K562 (cell line): ENCODE measurements around the gene ANKRD12. TPM values are rescaled to one million over a fixed set of nuclear protein-coding genes. Genes with fewer than 3 reads are reported as not detected.

Source experiments
- ATAC-seq: fragments of 200-7000 bp; cut with Tn5 transposase; 3 replicates; pipeline ENCODE4 v1.9.1; 2020; ENCODE audit warnings: moderate library complexity
- BruUV-seq: library from RNA; stranded (reverse); fragments of 400-500 nt; replicated peaks from 2 replicates; lab custom pipeline; 2021; lab: Mats Ljungman, UMichigan
- CTCF ChIA-PET: fragments of 300-600 bp; formaldehyde crosslinking; extraction: SDS; loops from one replicate; lab custom pipeline; 2021; ENCODE audit warnings: low intra/inter-chr PET ratio; lab: Yijun Ruan, JAX
- POLR2A ChIA-PET: fragments of 300-600, 350-650 bp; sonication (Branson Sonifier 250); formaldehyde crosslinking; extraction: SDS; loops from one replicate; lab custom pipeline; 2021; ENCODE audit warnings: antibody characterized with exemption, inconsistent platforms; lab: Yijun Ruan, JAX
- DNase-seq, 4 experiments: peaks; one replicate each; pipeline versions ENCODE4 v3.0.0 to v3.0.0-alpha.2; 2011 to 2018; ENCODE audit warnings: low spot score in 3 of 4, mixed read lengths in 3 of 4; ENCODE audit errors: extremely low read depth in 1 of 4
- FAIRE-seq: peaks from 2 replicates; lab custom pipeline; 2011; peaks lifted over from hg19 to GRCh38; lab: Jason Lieb, UNC
- H2AFZ ChIP-seq: 2 replicates; pipeline ENCODE4 v1.6.0; 2011; ENCODE audit warnings: low read depth, low read length, control low read depth, inconsistent platforms
- H3K27ac ChIP-seq: fragments of 200-600 bp; 3 replicates; pipeline ENCODE4 v1.8.0; 2011; ENCODE audit warnings: low read depth, mild to moderate bottlenecking, control low read depth, inconsistent platforms, low read length, moderate library complexity, mixed read lengths; ENCODE audit errors: extremely low read depth
- H3K27me3 ChIP-seq, 2 experiments: fragments of 300-600 bp in 1 of 2; 2 replicates in 1 of 2; 3 replicates in 1 of 2; pipeline versions ENCODE4 v1.6.0 to v1.8.0; 2011; ENCODE audit warnings: inconsistent platforms in 2 of 2, low read length in 2 of 2, mild to moderate bottlenecking in 1 of 2, mixed read lengths in 1 of 2, moderate library complexity in 1 of 2; ENCODE audit not compliant: control insufficient read depth in 2 of 2, insufficient read depth in 2 of 2
- H3K36me3 ChIP-seq: fragments of 300-600 bp; 3 replicates; pipeline ENCODE4 v1.8.0; 2011; ENCODE audit warnings: mild to moderate bottlenecking, low read length, inconsistent platforms; ENCODE audit not compliant: control insufficient read depth, insufficient read depth
- H3K4me1 ChIP-seq, 2 experiments: fragments of 200-600 bp in 1 of 2; replicated peaks in 1 of 2; 2 replicates in 1 of 2; 3 replicates in 1 of 2; pipeline versions ENCODE4 v1.5.1 to v1.8.0; 2011; ENCODE audit warnings: inconsistent platforms in 2 of 2, low read length in 2 of 2, mild to moderate bottlenecking in 1 of 2, mixed read lengths in 1 of 2, moderate library complexity in 1 of 2; ENCODE audit not compliant: control insufficient read depth in 2 of 2, insufficient read depth in 2 of 2
- H3K4me2 ChIP-seq: 2 replicates; pipeline ENCODE4 v1.6.1; 2011; ENCODE audit warnings: low read length, control low read depth, inconsistent platforms, mixed read lengths; ENCODE audit not compliant: insufficient read depth
- H3K4me3 ChIP-seq: fragments of 200-600 bp; sonication (generic), shearing (Covaris generic); 2 replicates; pipeline ENCODE4 v1.5.1; 2016; ENCODE audit warnings: control low read depth, inconsistent platforms
- H3K79me2 ChIP-seq: fragments of 200-600 bp; 3 replicates; pipeline ENCODE4 v1.8.0; 2011; ENCODE audit warnings: low read length, inconsistent platforms; ENCODE audit not compliant: control insufficient read depth, insufficient read depth
- H3K9ac ChIP-seq, 2 experiments: 2 replicates each; pipeline versions ENCODE4 v1.6.0 to v1.6.1; 2011; ENCODE audit warnings: low read depth in 2 of 2, low read length in 2 of 2, control low read depth in 1 of 2, inconsistent platforms in 1 of 2, mild to moderate bottlenecking in 1 of 2, mixed read lengths in 1 of 2; ENCODE audit not compliant: insufficient read depth in 1 of 2
- H3K9me1 ChIP-seq: one replicate; pipeline ENCODE4 v1.6.0; 2011; ENCODE audit warnings: inconsistent platforms, mild to moderate bottlenecking, low read length, moderate library complexity; ENCODE audit not compliant: control insufficient read depth, insufficient read depth
- H3K9me3 ChIP-seq: replicated peaks from 2 replicates; pipeline ENCODE4 v1.5.1; 2011; ENCODE audit warnings: low read depth, low read length, inconsistent platforms; ENCODE audit not compliant: control insufficient read depth, insufficient read depth
- H4K20me1 ChIP-seq: replicated peaks from 2 replicates; pipeline ENCODE4 v1.6.1; 2011; ENCODE audit warnings: low read length, inconsistent platforms, mixed read lengths; ENCODE audit not compliant: control insufficient read depth, insufficient read depth
- ATF1 ChIP-seq, 2 experiments: fragments of 450-650 bp in 1 of 2; IDR thresholded peaks; 2 replicates each; pipeline ENCODE4 v1.6.1; 2016; ENCODE audit warnings: missing compliant biosample characterization in 1 of 2, missing genetic modification characterization in 1 of 2
- BACH1 ChIP-seq: fragments of 200-800 bp; sonication (Bioruptor generic); IDR thresholded peaks from 2 replicates; pipeline ENCODE4 v1.6.1; 2016; ENCODE audit warnings: missing genetic modification characterization, missing compliant biosample characterization
- CCNT2 ChIP-seq: IDR thresholded peaks from 2 replicates; pipeline ENCODE4 v1.6.1; 2011; ENCODE audit warnings: borderline replicate concordance, low read depth, mild to moderate bottlenecking, moderate library complexity, mixed read lengths, low read length; ENCODE audit not compliant: insufficient read length; ENCODE audit errors: extremely low read depth
- CEBPG ChIP-seq, 3 experiments: fragments of 200-800 bp in 1 of 3; sonication (Bioruptor generic) in 1 of 3; sonication (generic) in 1 of 3; formaldehyde crosslinking in 1 of 3; IDR thresholded peaks in 2 of 3; conservative IDR thresholded peaks in 1 of 3; 2 replicates each; pipeline versions ENCODE4 v1.6.1 to v1.8.0; 2016 to 2022; ENCODE audit warnings: missing compliant biosample characterization in 2 of 3, missing genetic modification characterization in 2 of 3, mild to moderate bottlenecking in 1 of 3, missing genetic modification reagents in 1 of 3
- CHCHD3 ChIP-seq: fragments of 250-450 bp; sonication (Bioruptor Pico); IDR thresholded peaks from 2 replicates; pipeline ENCODE4 v2.1.2; 2022; ENCODE audit warnings: mild to moderate bottlenecking
- DMBX1 ChIP-seq: fragments of 250-450 bp; sonication (Bioruptor Pico); IDR thresholded peaks from 2 replicates; pipeline ENCODE4 v1.8.0; 2022; ENCODE audit warnings: inconsistent platforms, mild to moderate bottlenecking, moderate library complexity, borderline replicate concordance
- GABPB2 ChIP-seq: fragments of 250-450 bp; sonication (Bioruptor Pico); conservative IDR thresholded peaks from 2 replicates; pipeline ENCODE4 v1.5.1; 2021; ENCODE audit warnings: mild to moderate bottlenecking
- KLF13 ChIP-seq: fragments of 450-650 bp; IDR thresholded peaks from 2 replicates; pipeline ENCODE4 v1.6.1; 2016; ENCODE audit warnings: missing genetic modification characterization, low read depth, mild to moderate bottlenecking, missing compliant biosample characterization, moderate library complexity, borderline replicate concordance
- MAFG ChIP-seq: fragments of 450-650 bp; conservative IDR thresholded peaks from 2 replicates; pipeline ENCODE4 v1.6.1; 2016; ENCODE audit warnings: missing genetic modification characterization, missing compliant biosample characterization
- MECOM ChIP-seq: fragments of 250-450 bp; sonication (Bioruptor Pico); IDR thresholded peaks from 2 replicates; pipeline ENCODE4 v1.8.0; 2022; ENCODE audit warnings: inconsistent platforms
- MEF2D ChIP-seq: conservative IDR thresholded peaks from 2 replicates; pipeline ENCODE4 v1.6.1; 2016; ENCODE audit warnings: low read depth, missing genetic modification characterization, missing compliant biosample characterization
- MLX ChIP-seq, 2 experiments: fragments of 450-650 bp in 1 of 2; sonication (generic) in 1 of 2; formaldehyde crosslinking; conservative IDR thresholded peaks; 2 replicates each; pipeline versions ENCODE4 v1.4.0 to v1.8.1; 2020 to 2022; ENCODE audit warnings: mild to moderate bottlenecking in 1 of 2, missing genetic modification reagents in 1 of 2
- MYNN ChIP-seq, 2 experiments: sonication (generic); formaldehyde crosslinking in 1 of 2; IDR thresholded peaks; 2 replicates each; pipeline versions ENCODE4 v1.5.0 to v1.6.1; 2016 to 2020; ENCODE audit warnings: antibody characterized with exemption in 1 of 2, missing genetic modification reagents in 1 of 2
- PREB ChIP-seq: sonication (generic); formaldehyde crosslinking; IDR thresholded peaks from 2 replicates; pipeline ENCODE4 v1.8.1; 2023; ENCODE audit warnings: mild to moderate bottlenecking, missing genetic modification reagents
- RB1 ChIP-seq: fragments of 450-650 bp; IDR thresholded peaks from 2 replicates; pipeline ENCODE4 v1.6.1; 2017; ENCODE audit warnings: low read depth, mild to moderate bottlenecking
- RBFOX2 ChIP-seq: fragments of 200-400 bp; formaldehyde crosslinking; IDR thresholded peaks from 2 replicates; pipeline ENCODE4 v1.6.1; 2017; ENCODE audit warnings: low read depth, mild to moderate bottlenecking, low read length, moderate library complexity
- SPI1 ChIP-seq: IDR thresholded peaks from 2 replicates; pipeline ENCODE4 v1.6.1; 2011; ENCODE audit warnings: low read depth, low read length, control low read depth, borderline replicate concordance
- TAF7 ChIP-seq: fragments of 450-650 bp; IDR thresholded peaks from 2 replicates; pipeline ENCODE4 v1.6.1; 2016; ENCODE audit warnings: missing genetic modification characterization, missing compliant biosample characterization
- TAL1 ChIP-seq: fragments of 450-650 bp; IDR thresholded peaks from 2 replicates; pipeline ENCODE4 v1.6.1; 2016; ENCODE audit warnings: mild to moderate bottlenecking
- ZNF644 ChIP-seq: fragments of 200-800 bp; sonication (Bioruptor generic); IDR thresholded peaks from 2 replicates; pipeline ENCODE4 v1.6.1; 2016; ENCODE audit warnings: low read depth, missing genetic modification characterization, missing compliant biosample characterization
- WGBS: fragments of 100-300 bp; shearing (Covaris generic); methylation state at CpG from one replicate; pipeline ENCODE4 v1.1.6; 2016; ENCODE audit warnings: low coverage, mixed read lengths; ENCODE audit not compliant: insufficient coverage; ENCODE audit errors: missing lambda C conversion rate; 5-methylcytosine and 5-hydroxymethylcytosine counted together
- in situ Hi-C: fragments of 300-500 bp; cut with MboI; formaldehyde crosslinking; loops from 4 replicates; pipeline ENCODE4 v1.15.0; 2018; ENCODE audit warnings: inconsistent platforms, mixed read lengths
- intact Hi-C: fragments of 100-400 bp; cut with micrococcal nuclease; formaldehyde crosslinking; loops from 2 replicates; pipeline ENCODE4 v1.14.2; 2022
- polyA plus RNA-seq, 8 experiments: library from polyadenylated mRNA; depleted of rRNA in 4 of 8; stranded (reverse) in 5 of 8; unstranded in 3 of 8; fragments of >200 nt; fragmentation: Nextera tagmentation in 2 of 8; fragmentation: Illumina TruSeq in 1 of 8; extraction: Ambion mirVana in 2 of 8; extraction: Trizol in 1 of 8; gene quantifications; 2 replicates each; pipeline versions ENCODE4 v1.2.1 to v1.2.3, GENCODE V29; 2011 to 2014; ENCODE audit warnings: inconsistent platforms in 1 of 8, missing spikeins in 1 of 8
- total RNA-seq, 7 experiments: library from RNA; depleted of rRNA in 6 of 7; stranded (reverse); fragments of >200 nt in 6 of 7; fragmentation: Illumina TruSeq in 2 of 7; extraction: Trizol in 2 of 7; gene quantifications; 2 replicates each; pipeline versions ENCODE4 v1.2.1 to v1.2.3, GENCODE V29; 2011 to 2021; ENCODE audit warnings: low replicate concordance in 1 of 7

The ANKRD12 gene
- total and polyA plus RNA-seq, 9 of the 15 experiments (the other 6 are each of a cell fraction or from before 2014, with no cell fraction given), result 6.6 to 28.2 (median 16.0) TPM

GRCh38 chr18:9139400-9140039 lies 2.9 kb downstream of the ANKRD12 start:
- H2AFZ ChIP-seq, result no peak overlapping the region
- no peaks in the 10 kb centered on the region for H3K9me1 ChIP-seq
- H3K79me2 ChIP-seq, result peaks cover 85% of the 10 kb centered on the region
- FAIRE-seq, result no peak
- peaks cover 9 to 14% of the 10 kb centered on the region in 2 experiments; a peak in 4 of 5 replicates for H3K4me1 ChIP-seq
- DNase-seq, result no peak
- intact Hi-C loops (loop anchor here (5.0 to 10.0 kb wide), 2 partner anchors 338 to 375 kb away; partner anchors contain the start of gene RALBP1), in situ Hi-C loops (no loop called here)
- no peaks in the 10 kb centered on the region for H3K27me3 ChIP-seq
- H3K27ac ChIP-seq, result peak overlapping the region; percentile 22; the same call in 2 of the 3 replicates
- peak overlapping the region; percentile 75 for H3K4me3 ChIP-seq
- no peaks in the 10 kb centered on the region for H4K20me1 ChIP-seq
- CTCF ChIA-PET, result no interaction called here
- no TSS peak for BruUV-seq
- POLR2A ChIA-PET, result interaction anchor here (0.6 to 3.4 kb wide), 9 partner anchors 8 to 249 kb away, joined by 3 to 10 read pairs (median 5); no protein-coding TSS in a partner anchor
- peak overlapping the region; percentile 99 for H3K4me2 ChIP-seq
- H3K36me3 ChIP-seq, result peaks cover 13% of the 10 kb centered on the region
- H3K9ac ChIP-seq, result peak overlapping the region in 1 of 2 experiments; percentile 76; a peak in 2 of 4 replicates
- WGBS, result 15% methylated on average over 7 of the region's 7 CpGs
- ATAC-seq, result no peak
- H3K9me3 ChIP-seq, result no peaks in the 10 kb centered on the region
- TF ChIP-seq PREB (CRISPR knock-in tag) (no peak), RB1 (no peak), MLX (CRISPR knock-in tag; conservative IDR thresholded peaks at IDR 0.05) (no peak), TAF7 (tag) (no peak), MAFG (no peak; the same call in 1 of the 2 replicates), DMBX1 (CRISPR knock-in tag) (no peak), MECOM (CRISPR knock-in tag) (no peak), CEBPG (CRISPR knock-in tag; IDR thresholded peaks at IDR 0.05) (no peak), CEBPG (tag; conservative IDR thresholded peaks at IDR 0.05 in 1 of 2, IDR thresholded peaks at IDR 0.05 in 1 of 2) (peak in 1 of 2 experiments; percentile 50; a peak in 1 of 4 replicates), MEF2D (tag) (no peak), ZNF644 (no peak), BACH1 (tag) (no peak), SPI1 (0 out of 2 replicates have a peak, but pooled peaks have one; percentile 37), RBFOX2 (no peak), KLF13 (no peak), CCNT2 (no peak), CHCHD3 (CRISPR knock-in tag) (no peak), ATF1 (CRISPR knock-in tag; IDR thresholded peaks at IDR 0.05) (no peak), ATF1 (tag; IDR thresholded peaks at IDR 0.05) (no peak), TAL1 (no peak), GABPB2 (CRISPR knock-in tag) (no peak), MYNN (IDR thresholded peaks at IDR 0.05) (no peak), MYNN (CRISPR knock-in tag; IDR thresholded peaks at IDR 0.05) (no peak)
